Measurements from ENCODE around the gene CRABP2. TPM values are rescaled to one million over a fixed set of nuclear protein-coding genes. Genes with fewer than 3 reads are reported as not detected.

The CRABP2 gene
- total and polyA plus RNA-seq, 2 of the 13 experiments (the other 11 are each of a cell fraction or from before 2014, with no cell fraction given) = 0.40 to 0.60 TPM

- TF ChIP-seq ZSCAN21 (CRISPR knock-in tag; IDR thresholded peaks at IDR 0.05; ENCODE audit: borderline replicate concordance) (no peak; the same call in 1 of the 2 replicates), ZNF644 (CRISPR knock-in tag; IDR thresholded peaks at IDR 0.05; ENCODE audit: low read depth) (no peak), POGK (CRISPR knock-in tag; conservative IDR thresholded peaks at IDR 0.05) (peak; percentile 92), ZHX2 (IDR thresholded peaks at IDR 0.05; ENCODE audit: low read depth) (peak; percentile 71; the same call in 1 of the 2 replicates), ZHX2 (CRISPR knock-in tag; IDR thresholded peaks at IDR 0.05; ENCODE audit: borderline replicate concordance) (peak; percentile 49; the same call in 1 of the 2 replicates), ZNF598 (CRISPR knock-in tag; IDR thresholded peaks at IDR 0.05; ENCODE audit: borderline replicate concordance) (peak; percentile 94; the same call in 1 of the 2 replicates), HCFC1 (IDR thresholded peaks at IDR 0.05; ENCODE audit: low read depth, low read length) (peak; percentile 99), PRMT3 (CRISPR knock-in tag; IDR thresholded peaks at IDR 0.05; ENCODE audit: borderline replicate concordance, low read depth) (no peak), NPAS2 (CRISPR knock-in tag; IDR thresholded peaks at IDR 0.05; ENCODE audit: borderline replicate concordance) (no peak), PRPF4 (IDR thresholded peaks at IDR 0.05; ENCODE audit: low read depth, low read length, poor library complexity, severe bottlenecking) (peak; percentile 10), NFKBIZ (CRISPR knock-in tag; IDR thresholded peaks at IDR 0.05) (peak; percentile 70; the same call in 1 of the 2 replicates), ZNF180 (CRISPR knock-in tag; IDR thresholded peaks at IDR 0.05; ENCODE audit: borderline replicate concordance, low read depth) (no peak; the same call in 1 of the 2 replicates), TOPORS (CRISPR knock-in tag; IDR thresholded peaks at IDR 0.05) (peak; percentile 94)
- TF ChIP-seq, protein P1, sequence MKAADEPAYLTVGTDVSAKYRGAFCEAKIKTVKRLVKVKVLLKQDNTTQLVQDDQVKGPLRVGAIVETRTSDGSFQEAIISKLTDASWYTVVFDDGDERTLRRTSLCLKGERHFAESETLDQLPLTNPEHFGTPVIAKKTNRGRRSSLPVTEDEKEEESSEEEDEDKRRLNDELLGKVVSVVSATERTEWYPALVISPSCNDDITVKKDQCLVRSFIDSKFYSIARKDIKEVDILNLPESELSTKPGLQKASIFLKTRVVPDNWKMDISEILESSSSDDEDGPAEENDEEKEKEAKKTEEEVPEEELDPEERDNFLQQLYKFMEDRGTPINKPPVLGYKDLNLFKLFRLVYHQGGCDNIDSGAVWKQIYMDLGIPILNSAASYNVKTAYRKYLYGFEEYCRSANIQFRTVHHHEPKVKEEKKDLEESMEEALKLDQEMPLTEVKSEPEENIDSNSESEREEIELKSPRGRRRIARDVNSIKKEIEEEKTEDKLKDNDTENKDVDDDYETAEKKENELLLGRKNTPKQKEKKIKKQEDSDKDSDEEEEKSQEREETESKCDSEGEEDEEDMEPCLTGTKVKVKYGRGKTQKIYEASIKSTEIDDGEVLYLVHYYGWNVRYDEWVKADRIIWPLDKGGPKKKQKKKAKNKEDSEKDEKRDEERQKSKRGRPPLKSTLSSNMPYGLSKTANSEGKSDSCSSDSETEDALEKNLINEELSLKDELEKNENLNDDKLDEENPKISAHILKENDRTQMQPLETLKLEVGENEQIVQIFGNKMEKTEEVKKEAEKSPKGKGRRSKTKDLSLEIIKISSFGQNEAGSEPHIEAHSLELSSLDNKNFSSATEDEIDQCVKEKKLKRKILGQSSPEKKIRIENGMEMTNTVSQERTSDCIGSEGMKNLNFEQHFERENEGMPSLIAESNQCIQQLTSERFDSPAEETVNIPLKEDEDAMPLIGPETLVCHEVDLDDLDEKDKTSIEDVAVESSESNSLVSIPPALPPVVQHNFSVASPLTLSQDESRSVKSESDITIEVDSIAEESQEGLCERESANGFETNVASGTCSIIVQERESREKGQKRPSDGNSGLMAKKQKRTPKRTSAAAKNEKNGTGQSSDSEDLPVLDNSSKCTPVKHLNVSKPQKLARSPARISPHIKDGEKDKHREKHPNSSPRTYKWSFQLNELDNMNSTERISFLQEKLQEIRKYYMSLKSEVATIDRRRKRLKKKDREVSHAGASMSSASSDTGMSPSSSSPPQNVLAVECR (CRISPR knock-in tag; IDR thresholded peaks at IDR 0.05; ENCODE audit: borderline replicate concordance) = peak; percentile 97
Observed at GRCh38 chr1:156740741-156741480, 35.5 kb upstream of the CRABP2 start, which contains the start of gene MRPL24 (continued).
